MCF 10A (cell line): ENCODE results near the gene NR1H4. TPM values are rescaled to one million over a fixed set of nuclear protein-coding genes. Genes with fewer than 3 reads are reported as not detected.

Experiments
- BruUV-seq: library from RNA; stranded (reverse); fragments of 400-500 nt; replicated peaks from 2 replicates; lab custom pipeline; 2021; lab: Mats Ljungman, UMichigan
- CTCF ChIA-PET: fragments of 300-600 bp; sonication (Branson Sonifier 250); formaldehyde crosslinking; extraction: SDS; loops from one replicate; lab custom pipeline; 2021; ENCODE audit warnings: antibody characterized with exemption, inconsistent platforms; lab: Yijun Ruan, JAX
- POLR2A ChIA-PET: fragments of 300-600, 350-650 bp; sonication (Branson Sonifier 250); formaldehyde crosslinking; extraction: SDS; loops from one replicate; lab custom pipeline; 2020; ENCODE audit warnings: antibody characterized with exemption, inconsistent platforms; lab: Yijun Ruan, JAX
- DNase-seq: peaks from one replicate; pipeline ENCODE4 v3.0.0-alpha.2; 2018; ENCODE audit not compliant: unreplicated experiment
- H3K27ac Mint-ChIP-seq: one replicate; pipeline ENCODE4 v1.8.0; 2022; ENCODE audit warnings: mild to moderate bottlenecking, low read depth, mixed read lengths; ENCODE audit not compliant: unreplicated experiment
- H3K27me3 Mint-ChIP-seq: one replicate; pipeline ENCODE4 v1.8.0; 2022; ENCODE audit warnings: mixed read lengths; ENCODE audit not compliant: insufficient read depth, unreplicated experiment
- H3K36me3 Mint-ChIP-seq: one replicate; pipeline ENCODE4 v1.8.0; 2022; ENCODE audit warnings: mild to moderate bottlenecking, moderate library complexity, mixed read lengths; ENCODE audit not compliant: insufficient read depth, unreplicated experiment
- H3K4me1 Mint-ChIP-seq: one replicate; pipeline ENCODE4 v1.8.0; 2022; ENCODE audit warnings: mixed read lengths; ENCODE audit not compliant: insufficient read depth, unreplicated experiment
- H3K4me3 Mint-ChIP-seq: one replicate; pipeline ENCODE4 v1.8.0; 2022; ENCODE audit warnings: mild to moderate bottlenecking, moderate library complexity, mixed read lengths; ENCODE audit not compliant: unreplicated experiment
- H3K9me3 Mint-ChIP-seq: one replicate; pipeline ENCODE4 v1.8.0; 2022; ENCODE audit warnings: mixed read lengths; ENCODE audit not compliant: unreplicated experiment
- intact Hi-C: fragments of 100-400 bp; cut with micrococcal nuclease; formaldehyde crosslinking; loops from 2 replicates; pipeline ENCODE4 v1.14.1; 2022
- total RNA-seq: library from RNA; stranded (reverse); gene quantifications from 2 replicates; pipeline ENCODE4 v1.2.3, GENCODE V29; 2022
- TF ChIP-seq, protein P1 (sequence below): fragments of 200-600 bp; IDR thresholded peaks from one replicate; pipeline ENCODE4 v1.8.0; 2022; ENCODE audit warnings: antibody characterized with exemption, mild to moderate bottlenecking; ENCODE audit not compliant: unreplicated experiment

NR1H4 gene
- total RNA-seq, 1 experiment from 2014 or later, result not detected

DNA sequence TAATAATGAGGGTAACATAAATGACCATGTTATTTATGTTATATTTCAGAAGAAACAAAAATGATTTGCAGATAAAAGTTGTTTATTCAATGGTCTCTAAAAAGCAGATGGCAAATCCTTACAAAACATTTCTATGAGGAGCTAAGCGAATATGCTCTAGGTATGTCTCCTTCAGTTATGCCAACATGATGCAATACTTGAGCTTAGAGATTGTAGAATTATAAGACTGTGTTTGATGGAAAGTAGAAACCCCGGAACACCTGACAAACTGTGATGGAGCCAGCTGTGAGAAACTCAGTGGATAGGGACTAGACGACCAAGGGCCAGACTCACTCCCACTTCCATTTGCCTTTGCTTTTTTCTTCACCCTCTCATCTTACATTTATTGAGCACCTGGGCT lies 17.8 kb upstream of the NR1H4 start:
- BruUV-seq, result no TSS peak
- CTCF ChIA-PET, result interaction anchor here (0.7 to 1.0 kb wide), 2 partner anchors 97 to 277 kb away, joined by 3 read pairs; no protein-coding TSS in a partner anchor
- H3K36me3 Mint-ChIP-seq, result no peaks in the 10 kb centered on the region
- no peak overlapping the region for H3K4me3 Mint-ChIP-seq
- TF ChIP-seq, protein P1, sequence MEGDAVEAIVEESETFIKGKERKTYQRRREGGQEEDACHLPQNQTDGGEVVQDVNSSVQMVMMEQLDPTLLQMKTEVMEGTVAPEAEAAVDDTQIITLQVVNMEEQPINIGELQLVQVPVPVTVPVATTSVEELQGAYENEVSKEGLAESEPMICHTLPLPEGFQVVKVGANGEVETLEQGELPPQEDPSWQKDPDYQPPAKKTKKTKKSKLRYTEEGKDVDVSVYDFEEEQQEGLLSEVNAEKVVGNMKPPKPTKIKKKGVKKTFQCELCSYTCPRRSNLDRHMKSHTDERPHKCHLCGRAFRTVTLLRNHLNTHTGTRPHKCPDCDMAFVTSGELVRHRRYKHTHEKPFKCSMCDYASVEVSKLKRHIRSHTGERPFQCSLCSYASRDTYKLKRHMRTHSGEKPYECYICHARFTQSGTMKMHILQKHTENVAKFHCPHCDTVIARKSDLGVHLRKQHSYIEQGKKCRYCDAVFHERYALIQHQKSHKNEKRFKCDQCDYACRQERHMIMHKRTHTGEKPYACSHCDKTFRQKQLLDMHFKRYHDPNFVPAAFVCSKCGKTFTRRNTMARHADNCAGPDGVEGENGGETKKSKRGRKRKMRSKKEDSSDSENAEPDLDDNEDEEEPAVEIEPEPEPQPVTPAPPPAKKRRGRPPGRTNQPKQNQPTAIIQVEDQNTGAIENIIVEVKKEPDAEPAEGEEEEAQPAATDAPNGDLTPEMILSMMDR, result no peak
- no peaks in the 10 kb centered on the region for H3K9me3 Mint-ChIP-seq
- no peak overlapping the region for H3K27ac Mint-ChIP-seq
- peaks cover 10% of the 10 kb centered on the region for H3K27me3 Mint-ChIP-seq
- DNase-seq, result no peak
- POLR2A ChIA-PET, result no interaction called here
- H3K4me1 Mint-ChIP-seq, result no peaks in the 10 kb centered on the region
- intact Hi-C loops, result no loop called here

DNA sequence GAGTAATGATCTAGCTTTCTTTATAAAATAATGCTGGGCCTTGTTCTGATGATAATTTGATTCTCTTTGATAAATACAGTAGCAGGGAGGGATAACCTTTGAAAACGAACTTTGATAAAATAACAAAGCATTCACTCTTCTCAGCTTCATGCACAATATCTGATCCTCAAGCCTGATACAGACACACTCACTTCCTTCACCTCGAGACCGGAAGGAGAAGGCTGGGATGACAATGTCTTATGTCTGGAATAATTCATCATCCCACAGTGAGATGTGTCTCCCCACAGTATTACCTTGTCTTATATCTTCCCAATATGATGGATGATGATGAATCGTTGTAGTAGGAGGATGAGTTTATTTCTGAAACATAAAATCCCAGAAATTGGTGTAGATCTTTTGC lies 15.5 kb upstream of the NR1H4 start:
- Mint-ChIP-seq H3K36me3 (no peaks in the 10 kb centered on the region), H3K27me3 (no peaks in the 10 kb centered on the region), H3K4me1 (no peaks in the 10 kb centered on the region), H3K27ac (no peak overlapping the region), H3K4me3 (no peak overlapping the region), H3K9me3 (no peaks in the 10 kb centered on the region)
- TF ChIP-seq, protein P1, result no peak
- BruUV-seq, result no TSS peak
- intact Hi-C loops, result no loop called here
- POLR2A ChIA-PET, result no interaction called here
- CTCF ChIA-PET, result no interaction called here
- no peak for DNase-seq

DNA sequence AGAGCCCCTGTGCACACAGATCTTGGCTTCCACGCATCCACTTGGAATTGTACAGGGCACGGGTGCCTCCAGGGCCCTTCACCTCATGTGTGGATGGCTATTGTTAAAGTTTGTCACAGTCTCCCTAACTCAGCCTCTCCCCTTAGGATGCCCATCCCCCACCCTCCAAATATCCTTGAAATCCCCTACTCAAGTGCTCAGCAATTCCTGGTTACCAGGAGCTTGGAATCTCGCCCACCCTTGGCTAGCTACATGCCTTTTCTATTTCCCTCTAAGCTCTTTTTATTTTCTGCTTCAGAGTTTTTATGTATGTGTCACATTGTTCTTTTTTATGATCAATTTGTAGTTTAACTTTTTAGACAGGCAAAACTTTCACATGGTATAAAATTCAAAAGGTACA lies 13.0 kb upstream of the NR1H4 start:
- POLR2A ChIA-PET, result interaction anchor here (0.8 kb wide), 1 partner anchor 18 kb away, joined by 3 read pairs; no protein-coding TSS in a partner anchor
- Mint-ChIP-seq H3K36me3 (no peaks in the 10 kb centered on the region), H3K4me1 (no peaks in the 10 kb centered on the region), H3K27me3 (no peaks in the 10 kb centered on the region), H3K9me3 (no peaks in the 10 kb centered on the region), H3K27ac (no peak overlapping the region), H3K4me3 (no peak overlapping the region)
- BruUV-seq, result no TSS peak
- CTCF ChIA-PET, result no interaction called here
- intact Hi-C loops, result no loop called here
- DNase-seq, result no peak
- TF ChIP-seq, protein P1, result no peak

DNA sequence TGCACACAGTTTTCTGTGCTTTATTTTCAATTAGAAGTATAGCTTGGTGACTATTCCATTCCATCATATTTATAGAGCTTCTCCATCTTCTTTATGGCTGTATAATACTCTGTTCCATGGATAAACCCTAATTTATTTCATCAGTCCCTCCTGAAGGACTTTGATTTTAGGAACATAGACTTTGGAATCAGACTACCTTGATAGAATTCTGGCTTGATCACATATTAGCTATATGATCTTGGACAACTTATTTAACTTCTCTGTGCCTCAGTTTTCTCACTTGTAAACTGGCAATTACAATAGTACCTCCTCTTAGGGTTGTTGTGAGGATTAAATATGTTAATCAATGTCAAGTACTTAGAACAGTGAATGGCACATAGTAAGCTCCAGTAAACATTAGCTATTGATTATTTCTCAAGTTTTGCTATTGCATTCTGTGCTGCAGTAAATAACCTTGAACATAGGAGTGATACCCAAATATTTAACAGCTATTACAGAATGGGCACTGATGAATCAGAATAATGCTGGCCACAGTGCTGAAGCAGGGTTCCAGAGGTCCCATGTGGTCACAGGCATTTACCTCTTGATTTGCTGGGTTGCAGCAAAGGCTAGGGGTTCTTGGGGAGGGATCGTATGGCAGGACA lies 12.2 kb upstream of the NR1H4 start:
- intact Hi-C loops, result no loop called here
- Mint-ChIP-seq H3K4me3 (no peak overlapping the region), H3K27ac (no peak overlapping the region), H3K4me1 (no peaks in the 10 kb centered on the region), H3K9me3 (no peaks in the 10 kb centered on the region), H3K27me3 (no peaks in the 10 kb centered on the region), H3K36me3 (no peaks in the 10 kb centered on the region)
- no peak for DNase-seq
- TF ChIP-seq, protein P1, result no peak
- no TSS peak for BruUV-seq
- ChIA-PET POLR2A (no interaction called here), CTCF (interaction anchor here (0.6 to 0.7 kb wide), 3 partner anchors 9 to 178 kb away, joined by 3 read pairs; no protein-coding TSS in a partner anchor)
